ENCODE results near the gene STXBP3. TPM values are rescaled to one million over a fixed set of nuclear protein-coding genes. Genes with fewer than 3 reads are reported as not detected.

The STXBP3 gene
- total and polyA plus RNA-seq, 2 of the 8 experiments (the other 6 are each of a cell fraction or from before 2014, with no cell fraction given), result 6.0 to 38.5 TPM

- Histone ChIP-seq H3K27me3 (replicated peaks in 1 of 4; ENCODE audit: control insufficient read depth in 3 of 4, extremely low read depth in 1 of 4, insufficient read depth in 3 of 4, low read length in 3 of 4) (no peaks in the 10 kb centered on the region), H2BK12ac (ENCODE audit: low read depth, low read length) (no peak overlapping the region), H3K14ac (ENCODE audit: insufficient read length) (no peak overlapping the region), H3K23ac (ENCODE audit: insufficient read length) (no peak overlapping the region), H4K91ac (replicated peaks; ENCODE audit: insufficient read length, low read length) (no peak overlapping the region), H3K36me3 (ENCODE audit: control insufficient read depth in 2 of 4, insufficient read depth in 4 of 4, low read length in 3 of 4) (no peaks in the 10 kb centered on the region), H3K4me2 (ENCODE audit: insufficient read depth in 1 of 2, low read depth in 2 of 2, low read length in 2 of 2) (peak overlapping the region; percentile 10 to 16; a peak in 3 of 4 replicates), H4K5ac (ENCODE audit: insufficient read length, low read depth, low read length) (peak overlapping the region; percentile 58), H3K4me3 (ENCODE audit: extremely low read depth in 1 of 4, insufficient read depth in 2 of 4, low read depth in 3 of 4, low read length in 4 of 4) (peak overlapping the region in 2 of 4 experiments; percentile 1 to 3; a peak in 2 of 8 replicates), H2AK5ac (ENCODE audit: low read depth, low read length) (no peak overlapping the region), H4K20me1 (replicated peaks in 1 of 2; ENCODE audit: control insufficient read depth in 1 of 2, insufficient read depth in 2 of 2, low read length in 2 of 2) (no peaks in the 10 kb centered on the region), H3K9me3 (ENCODE audit: insufficient read depth in 2 of 2, low read depth in 1 of 2, low read length in 1 of 2) (no peaks in the 10 kb centered on the region), H3K56ac (replicated peaks; ENCODE audit: insufficient read length, low read depth, low read length) (no peak overlapping the region), H2BK120ac (replicated peaks; ENCODE audit: low read depth, low read length) (no peak overlapping the region), H4K8ac (ENCODE audit: extremely low read depth, insufficient read depth, low read length) (no peak overlapping the region), H2BK15ac (ENCODE audit: low read length) (no peak overlapping the region), H2BK20ac (ENCODE audit: low read length) (no peak overlapping the region), H2BK5ac (ENCODE audit: low read depth, low read length) (no peak overlapping the region), H3K18ac (ENCODE audit: extremely low read depth, low read length) (no peak overlapping the region), H2AFZ (ENCODE audit: low read length) (peak overlapping the region; percentile 79), H3K79me2 (ENCODE audit: control insufficient read depth in 1 of 2, insufficient read depth in 2 of 2, low read length in 2 of 2) (no peaks in the 10 kb centered on the region), H3K23me2 (ENCODE audit: low read depth, low read length) (no peaks in the 10 kb centered on the region), H3K4ac (replicated peaks; ENCODE audit: insufficient read length, low read depth, low read length) (no peak overlapping the region), H3K9ac (replicated peaks in 1 of 4; ENCODE audit: extremely low read depth in 1 of 4, low read depth in 3 of 4, low read length in 3 of 4) (no peak overlapping the region), H3K4me1 (replicated peaks in 1 of 4; ENCODE audit: control insufficient read depth in 3 of 4, insufficient read depth in 4 of 4, low read length in 3 of 4) (peaks cover 0 to 25% (median 5%) of the 10 kb centered on the region in 4 experiments; a peak in 4 of 7 replicates), H3K79me1 (ENCODE audit: low read depth, low read length) (no peaks in the 10 kb centered on the region), H3K27ac (ENCODE audit: low read depth, low read length) (peak overlapping the region; percentile 46)
- POLR2A ChIA-PET (ENCODE audit: partially characterized antibody), result interaction anchor here (0.9 to 1.0 kb wide), 2 partner anchors 60 to 66 kb away, joined by 3 read pairs; partner anchors contain the start of gene GPSM2
- DNase-seq (ENCODE audit: low read depth in 1 of 2, low spot score in 2 of 2), result peak in 1 of 2 experiments; percentile 17
- FAIRE-seq, result peak; percentile 65
- WGBS, 2 experiments (ENCODE audit: extremely low coverage in 1 of 2, insufficient coverage in 1 of 2, insufficient read length in 1 of 2, insufficient replicate concordance in 2 of 2, low coverage in 1 of 2, low lambda C conversion rate in 2 of 2, missing lambda C conversion rate in 1 of 2), result 41% methylated on average over 12 of the region's 12 CpGs; no CpG with 5 or more reads in 1 of the 2 experiments
- CTCF ChIA-PET (ENCODE audit: partially characterized antibody), result interaction anchor here (0.8 to 1.2 kb wide), 3 partner anchors 12 to 81 kb away, joined by 3 read pairs; no protein-coding TSS in a partner anchor
- TF ChIP-seq BCL11A (IDR thresholded peaks at IDR 0.05; ENCODE audit: low read depth in 2 of 2, low read length in 2 of 2) (no peak), JUND (IDR thresholded peaks at IDR 0.05; ENCODE audit: low read length) (peak; percentile 66; the same call in 1 of the 2 replicates), POLR2AphosphoS5 (IDR thresholded peaks at IDR 0.05; ENCODE audit: low read depth, low read length) (0 out of 2 replicates have a peak, but pooled peaks have one; percentile 19), ATF2 (IDR thresholded peaks at IDR 0.05; ENCODE audit: low read length) (peak; percentile 61; the same call in 1 of the 2 replicates), JUN (IDR thresholded peaks at IDR 0.05; ENCODE audit: low read depth, low read length) (peak; percentile 63; the same call in 1 of the 2 replicates), POLR2A (IDR thresholded peaks at IDR 0.05; ENCODE audit: control extremely low read depth in 1 of 2, low read depth in 2 of 2, low read length in 2 of 2) (0 out of 3 replicates have a peak, but pooled peaks of 1 of the 2 experiments have one; percentile 38), TAF1 (IDR thresholded peaks at IDR 0.05; ENCODE audit: low read depth, low read length) (peak; percentile 40; the same call in 1 of the 2 replicates)
- TF ChIP-seq, protein P1, sequence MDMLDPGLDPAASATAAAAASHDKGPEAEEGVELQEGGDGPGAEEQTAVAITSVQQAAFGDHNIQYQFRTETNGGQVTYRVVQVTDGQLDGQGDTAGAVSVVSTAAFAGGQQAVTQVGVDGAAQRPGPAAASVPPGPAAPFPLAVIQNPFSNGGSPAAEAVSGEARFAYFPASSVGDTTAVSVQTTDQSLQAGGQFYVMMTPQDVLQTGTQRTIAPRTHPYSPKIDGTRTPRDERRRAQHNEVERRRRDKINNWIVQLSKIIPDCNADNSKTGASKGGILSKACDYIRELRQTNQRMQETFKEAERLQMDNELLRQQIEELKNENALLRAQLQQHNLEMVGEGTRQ (IDR thresholded peaks at IDR 0.05; ENCODE audit: low read length), result peak; percentile 87
These were observed 69.8 kb downstream of the STXBP3 start for GRCh38 chr1:108816049-108816893.
